GM18868 (cell line): Measurements from ENCODE around the gene FAM181B.

Source experiments
- ATAC-seq: cut with Tn5 transposase; IDR thresholded peaks from one replicate; pipeline ENCODE4 v1.9.1; 2021; ENCODE audit warnings: mild to moderate bottlenecking, moderate library complexity; ENCODE audit not compliant: unreplicated experiment

FAM181B gene

GRCh38 chr11:82686211-82686610, 47.5 kb downstream of the FAM181B start:
- ATAC-seq = no peak

- no peak for ATAC-seq
Measured at GRCh38 chr11:82683029-82683428, 50.6 kb downstream of the FAM181B start.

GRCh38 chr11:82682003-82682751, 51.5 kb downstream of the FAM181B start:
- peak; percentile 88 for ATAC-seq

- no peak for ATAC-seq
Measured at GRCh38 chr11:82680252-82680651, 53.4 kb downstream of the FAM181B start.
